HEK293 (cell line): ENCODE results near the gene HEBP1.

Experiments used
- CTCF ChIP-seq: fragments of 450-650 bp; formaldehyde crosslinking; IDR thresholded peaks from 2 replicates; pipeline ENCODE4 v1.5.1; 2016; ENCODE audit warnings: missing biosample characterization, missing genetic modification characterization
- HOXD13 ChIP-seq: sonication (generic); formaldehyde crosslinking; IDR thresholded peaks from 2 replicates; pipeline ENCODE4 v1.8.0; 2022; ENCODE audit warnings: missing genetic modification reagents, borderline replicate concordance
- PATZ1 ChIP-seq: fragments of 450-650 bp; formaldehyde crosslinking; IDR thresholded peaks from 2 replicates; pipeline ENCODE4 v1.5.1; 2016; ENCODE audit warnings: missing biosample characterization, missing genetic modification characterization
- SETDB1 ChIP-seq: IDR thresholded peaks from one replicate; pipeline ENCODE4 v1.6.1; 2017; ENCODE audit warnings: mild to moderate bottlenecking, low read length, moderate library complexity, mixed read lengths; ENCODE audit not compliant: insufficient read length
- ZBTB21 ChIP-seq: fragments of 450-650 bp; formaldehyde crosslinking; IDR thresholded peaks from 2 replicates; pipeline ENCODE4 v1.5.1; 2017; ENCODE audit warnings: missing biosample characterization, missing genetic modification characterization
- ZEB2 ChIP-seq: fragments of 450-650 bp; formaldehyde crosslinking; IDR thresholded peaks from 2 replicates; pipeline ENCODE4 v1.5.1; 2016; ENCODE audit warnings: missing biosample characterization, missing genetic modification characterization
- ZNF121 ChIP-seq: fragments of 450-650 bp; formaldehyde crosslinking; IDR thresholded peaks from 2 replicates; pipeline ENCODE4 v1.5.1; 2016; ENCODE audit warnings: missing biosample characterization, missing genetic modification characterization
- ZNF274 ChIP-seq, 2 experiments: fragments of 200-500 bp in 1 of 2; fragments of 450-650 bp in 1 of 2; sonication (Bioruptor generic) in 1 of 2; formaldehyde crosslinking in 1 of 2; IDR thresholded peaks; 2 replicates each; pipeline versions ENCODE4 v1.5.1 to v1.6.1; 2014 to 2016; ENCODE audit warnings: borderline replicate concordance in 1 of 2, inconsistent platforms in 1 of 2, low read length in 1 of 2, missing biosample characterization in 1 of 2, missing genetic modification characterization in 1 of 2
- ZNF549 ChIP-seq: fragments of 450-650 bp; IDR thresholded peaks from 2 replicates; pipeline ENCODE4 v1.5.1; 2018; ENCODE audit warnings: missing biosample characterization, missing genetic modification characterization, mild to moderate bottlenecking, inconsistent platforms, moderate library complexity
- ZNF596 ChIP-seq: fragments of 450-650 bp; IDR thresholded peaks from 2 replicates; pipeline ENCODE4 v1.5.0; 2018; ENCODE audit warnings: missing biosample characterization, mild to moderate bottlenecking, missing genetic modification characterization, moderate library complexity

GRCh38 chr12:12999271-12999958 lies 650 bp downstream of the HEBP1 start:
- TF ChIP-seq HOXD13 (no peak), ZNF274 (IDR thresholded peaks at IDR 0.05; ENCODE audit: low read length) (no peak), ZNF274 (tag by site-specific recombination; IDR thresholded peaks at IDR 0.05; ENCODE audit: borderline replicate concordance) (no peak), PATZ1 (tag by site-specific recombination) (no peak; the same call in 1 of the 2 replicates), ZEB2 (tag by site-specific recombination) (no peak), ZNF596 (tag by site-specific recombination) (no peak), SETDB1 (no peak), ZNF121 (tag by site-specific recombination) (no peak), CTCF (tag by site-specific recombination) (no peak), ZBTB21 (tag by site-specific recombination) (no peak), ZNF549 (tag by site-specific recombination) (no peak)
